Common myeloid progenitor, CD34-positive (primary cell): ENCODE results near the gene TUBGCP3.

Experiments used
- CTCF ChIA-PET: fragments of 350-600 bp; sonication (Branson Sonifier 250); formaldehyde crosslinking; loops from one replicate; lab custom pipeline; 2021; ENCODE audit warnings: antibody characterized with exemption; lab: Charles Lee
- POLR2A ChIA-PET: fragments of 350-600 bp; sonication (Branson Sonifier 250); formaldehyde crosslinking; loops from one replicate; lab custom pipeline; 2021; ENCODE audit warnings: antibody characterized with exemption; lab: Charles Lee
- DNase-seq, 3 donors: peaks; one replicate each; pipeline versions ENCODE4 v3.0.0 to v3.0.0-alpha.2; 2013
- H3K27ac ChIP-seq, 2 experiments: 1 replicate in 1 of 2; 2 replicates in 1 of 2; pipeline ENCODE4 v1.7.0; 2013; ENCODE audit warnings: inconsistent platforms in 2 of 2, low read length in 2 of 2, mild to moderate bottlenecking in 2 of 2, low read depth in 1 of 2, moderate library complexity in 1 of 2; ENCODE audit not compliant: severe bottlenecking in 2 of 2, insufficient read depth in 1 of 2, poor library complexity in 1 of 2
- H3K27me3 ChIP-seq, 5 experiments: replicated peaks in 2 of 5; 1 replicate in 3 of 5; 2 replicates in 2 of 5; pipeline versions ENCODE4 v1.6.1 to v1.7.0; 2013; ENCODE audit warnings: low read length in 4 of 5, mild to moderate bottlenecking in 2 of 5, moderate library complexity in 2 of 5, inconsistent platforms in 1 of 5; ENCODE audit not compliant: insufficient read depth in 5 of 5, control insufficient read depth in 4 of 5
- H3K36me3 ChIP-seq, 4 experiments: 1 replicate in 2 of 4; 2 replicates in 2 of 4; pipeline versions ENCODE4 v1.6.1 to v1.7.0; 2013; ENCODE audit warnings: low read length in 3 of 4, control low read depth in 1 of 4, mild to moderate bottlenecking in 1 of 4; ENCODE audit not compliant: control insufficient read depth in 4 of 4, insufficient read depth in 4 of 4
- H3K4me1 ChIP-seq, 4 experiments: 1 replicate in 3 of 4; 2 replicates in 1 of 4; pipeline versions ENCODE4 v1.6.1 to v1.7.1; 2013; ENCODE audit warnings: low read length in 3 of 4, mild to moderate bottlenecking in 3 of 4, control low read depth in 1 of 4, inconsistent platforms in 1 of 4, moderate library complexity in 1 of 4; ENCODE audit not compliant: control insufficient read depth in 4 of 4, insufficient read depth in 4 of 4; ENCODE audit errors: control extremely low read depth in 1 of 4
- H3K4me3 ChIP-seq, 7 experiments: 1 replicate in 4 of 7; 2 replicates in 3 of 7; pipeline versions ENCODE4 v1.5.1 to v1.7.0; 2013; ENCODE audit warnings: mild to moderate bottlenecking in 7 of 7, low read length in 6 of 7, moderate library complexity in 6 of 7, inconsistent platforms in 2 of 7, low read depth in 2 of 7, control low read depth in 1 of 7; ENCODE audit not compliant: insufficient read depth in 4 of 7, control insufficient read depth in 1 of 7; ENCODE audit errors: extremely low read depth in 1 of 7
- H3K9me3 ChIP-seq, 5 experiments: 1 replicate in 4 of 5; 2 replicates in 1 of 5; pipeline versions ENCODE4 v1.6.1 to v1.7.1; 2013; ENCODE audit warnings: low read length in 4 of 5, mild to moderate bottlenecking in 2 of 5, inconsistent platforms in 1 of 5, low read depth in 1 of 5, moderate library complexity in 1 of 5; ENCODE audit not compliant: control insufficient read depth in 4 of 5, insufficient read depth in 2 of 5; ENCODE audit errors: control extremely low read depth in 1 of 5
- WGBS: methylation state at CpG from one replicate; pipeline ENCODE4 v1.1.5; 2013; ENCODE audit not compliant: insufficient coverage; 5-methylcytosine and 5-hydroxymethylcytosine counted together

TUBGCP3 gene

GRCh38 chr13:112603641-112604225, 15.8 kb upstream of the TUBGCP3 start:
- H3K9me3 ChIP-seq, result no peaks in the 10 kb centered on the region
- WGBS, result 94% methylated on average over 2 of the region's 5 CpGs
- ChIA-PET POLR2A (interaction anchor here (1.3 kb wide), 1 partner anchor 15 kb away, joined by 4 read pairs; no protein-coding TSS in a partner anchor), CTCF (interaction anchor here (1.1 kb wide), 1 partner anchor 21 kb away, joined by 3 read pairs; no protein-coding TSS in a partner anchor)
- H3K27me3 ChIP-seq, result peaks cover 0 to 6% (median 3%) of the 10 kb centered on the region in 5 experiments
- no peak overlapping the region for H3K27ac ChIP-seq
- peaks cover 0 to 8% (median 6%) of the 10 kb centered on the region in 4 experiments for H3K4me1 ChIP-seq
- H3K36me3 ChIP-seq, result no peaks in the 10 kb centered on the region
- no peak for DNase-seq
- no peak overlapping the region for H3K4me3 ChIP-seq

GRCh38 chr13:112602189-112602588, 14.2 kb upstream of the TUBGCP3 start:
- CTCF ChIA-PET, result interaction anchor here (0.8 to 1.3 kb wide), 4 partner anchors 13 to 159 kb away, joined by 3 read pairs; no protein-coding TSS in a partner anchor
- Histone ChIP-seq H3K4me3 (no peak overlapping the region), H3K4me1 (peaks cover 0 to 8% (median 6%) of the 10 kb centered on the region in 4 experiments), H3K36me3 (no peaks in the 10 kb centered on the region), H3K27ac (no peak overlapping the region), H3K27me3 (peaks cover 0 to 6% (median 0%) of the 10 kb centered on the region in 5 experiments), H3K9me3 (no peaks in the 10 kb centered on the region)
- DNase-seq, result no peak
- 88% methylated on average over 3 of the region's 8 CpGs for WGBS
- POLR2A ChIA-PET, result no interaction called here

- 97% methylated on average over 14 of the region's 14 CpGs for WGBS
- no peaks in the 10 kb centered on the region for H3K9me3 ChIP-seq
- ChIA-PET CTCF (interaction anchor here (1.1 kb wide), 1 partner anchor 18 kb away, joined by 3 read pairs; no protein-coding TSS in a partner anchor), POLR2A (no interaction called here)
- no peak for DNase-seq
- peaks cover 0 to 6% (median 0%) of the 10 kb centered on the region in 5 experiments for H3K27me3 ChIP-seq
- no peak overlapping the region for H3K27ac ChIP-seq
- no peak overlapping the region for H3K4me3 ChIP-seq
- H3K4me1 ChIP-seq, result peaks cover 0 to 8% (median 6%) of the 10 kb centered on the region in 4 experiments
- H3K36me3 ChIP-seq, result no peaks in the 10 kb centered on the region
These were observed 13.4 kb upstream of the TUBGCP3 start for GRCh38 chr13:112601371-112601770.

GRCh38 chr13:112596235-112596634, 8.3 kb upstream of the TUBGCP3 start:
- no CpG with 5 or more reads among the region's 2 CpGs for WGBS
- ChIA-PET CTCF (interaction anchor here (1.5 kb wide), 1 partner anchor 11 kb away, joined by 6 read pairs; no protein-coding TSS in a partner anchor), POLR2A (no interaction called here)
- Histone ChIP-seq H3K27ac (no peak overlapping the region), H3K9me3 (no peaks in the 10 kb centered on the region), H3K36me3 (no peaks in the 10 kb centered on the region), H3K4me1 (peaks cover 0 to 7% (median 2%) of the 10 kb centered on the region in 4 experiments), H3K4me3 (no peak overlapping the region), H3K27me3 (no peaks in the 10 kb centered on the region)
- DNase-seq, result no peak

GRCh38 chr13:112592647-112593046, 4.7 kb upstream of the TUBGCP3 start:
- POLR2A ChIA-PET, result interaction anchor here (0.7 kb wide), 1 partner anchor 244 kb away, joined by 3 read pairs; no protein-coding TSS in a partner anchor
- H3K4me1 ChIP-seq, result peaks cover 0 to 16% (median 12%) of the 10 kb centered on the region in 4 experiments
- no peak overlapping the region for H3K27ac ChIP-seq
- H3K36me3 ChIP-seq, result no peaks in the 10 kb centered on the region
- no peaks in the 10 kb centered on the region for H3K27me3 ChIP-seq
- no peaks in the 10 kb centered on the region for H3K9me3 ChIP-seq
- H3K4me3 ChIP-seq, result no peak overlapping the region
- CTCF ChIA-PET, result interaction anchor here (1.3 to 1.6 kb wide), 3 partner anchors 13 to 71 kb away, joined by 3 to 6 read pairs (median 4); no protein-coding TSS in a partner anchor
- no peak for DNase-seq
- 95% methylated on average over 6 of the region's 7 CpGs for WGBS

GRCh38 chr13:112592181-112592580, 4.2 kb upstream of the TUBGCP3 start:
- no peaks in the 10 kb centered on the region for H3K27me3 ChIP-seq
- ChIA-PET POLR2A (no interaction called here), CTCF (interaction anchor here (1.6 kb wide), 2 partner anchors 13 to 70 kb away, joined by 4 to 6 read pairs; no protein-coding TSS in a partner anchor)
- WGBS, result 96% methylated on average over 6 of the region's 7 CpGs
- H3K9me3 ChIP-seq, result no peaks in the 10 kb centered on the region
- H3K4me3 ChIP-seq, result no peak overlapping the region
- DNase-seq, result no peak
- H3K4me1 ChIP-seq, result peaks cover under 1 to 17% (median 12%) of the 10 kb centered on the region in 4 experiments
- no peak overlapping the region for H3K27ac ChIP-seq
- no peaks in the 10 kb centered on the region for H3K36me3 ChIP-seq
